HG03575 (cell line): Measurements from ENCODE around the gene ZSCAN5A.
"Not testable (repeated sequence)": the region's sequence is repeated elsewhere in the genome, so short reads cannot be mapped to it uniquely, and the experiment has no call there.

Source experiments
- ATAC-seq: cut with Tn5 transposase; IDR thresholded peaks from one replicate; pipeline ENCODE4 v1.9.1; 2021; ENCODE audit not compliant: unreplicated experiment, insufficient number of reproducible peaks, low FRiP score; ENCODE audit errors: extremely low read depth

Gene ZSCAN5A

DNA sequence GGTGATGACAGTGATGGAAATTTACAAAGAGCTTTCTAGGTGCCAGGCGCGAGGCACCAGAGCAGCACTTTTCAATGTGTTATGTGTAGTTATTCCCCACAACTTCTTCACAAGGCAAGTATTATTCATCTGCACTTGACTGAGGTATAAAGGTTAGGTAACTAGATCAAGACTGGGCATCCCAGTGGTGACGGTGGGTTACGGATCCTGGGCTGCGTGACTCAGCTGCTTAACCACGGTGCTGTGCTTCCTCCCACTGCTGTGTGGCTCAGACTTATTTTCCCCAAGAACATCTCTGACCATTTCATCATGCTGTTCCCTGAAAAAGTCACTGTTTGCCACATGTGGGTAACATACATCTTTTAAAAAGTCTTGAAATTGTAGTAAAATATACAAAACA, 22.8 kb downstream of the ZSCAN5A start:
- no peak for ATAC-seq

DNA sequence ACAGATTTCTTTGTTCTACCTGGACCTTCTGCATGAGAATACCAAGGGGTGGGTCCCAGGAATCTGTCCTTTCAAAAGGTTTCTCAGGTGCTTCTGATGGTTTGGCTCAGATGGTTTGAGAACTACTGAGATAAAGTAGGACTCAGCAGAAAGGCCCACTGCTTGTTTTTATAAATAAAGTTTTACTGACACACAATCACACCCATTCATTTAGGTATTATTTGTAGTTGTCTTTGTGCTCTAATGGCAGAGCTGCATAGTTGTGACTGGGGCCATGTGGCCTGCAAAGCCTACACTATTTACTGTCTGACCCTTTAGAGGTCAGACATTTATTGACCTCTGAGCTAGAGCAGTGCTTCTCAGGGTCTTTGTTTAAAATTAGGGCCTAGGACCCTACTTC, 24.5 kb downstream of the ZSCAN5A start:
- no peak for ATAC-seq

DNA sequence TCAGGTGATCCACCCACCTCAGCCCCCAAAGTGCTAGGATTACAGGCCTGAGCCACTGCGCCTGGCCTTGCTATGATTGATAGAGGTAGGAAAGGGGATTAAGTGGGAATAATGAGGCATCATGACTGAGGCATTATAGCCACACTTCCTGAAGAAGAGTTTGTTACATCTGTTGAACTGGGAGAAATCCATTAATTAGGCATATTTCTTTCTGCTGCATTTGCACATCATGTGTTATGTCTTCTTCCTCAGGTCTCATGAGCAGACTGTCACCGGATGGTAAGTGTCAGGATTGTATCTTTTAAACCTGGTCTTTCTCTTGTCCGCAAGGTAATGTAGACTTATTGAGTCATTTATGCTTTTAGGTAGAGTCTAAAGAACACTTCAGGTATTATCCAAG, 29.9 kb downstream of the ZSCAN5A start:
- ATAC-seq = no peak

DNA sequence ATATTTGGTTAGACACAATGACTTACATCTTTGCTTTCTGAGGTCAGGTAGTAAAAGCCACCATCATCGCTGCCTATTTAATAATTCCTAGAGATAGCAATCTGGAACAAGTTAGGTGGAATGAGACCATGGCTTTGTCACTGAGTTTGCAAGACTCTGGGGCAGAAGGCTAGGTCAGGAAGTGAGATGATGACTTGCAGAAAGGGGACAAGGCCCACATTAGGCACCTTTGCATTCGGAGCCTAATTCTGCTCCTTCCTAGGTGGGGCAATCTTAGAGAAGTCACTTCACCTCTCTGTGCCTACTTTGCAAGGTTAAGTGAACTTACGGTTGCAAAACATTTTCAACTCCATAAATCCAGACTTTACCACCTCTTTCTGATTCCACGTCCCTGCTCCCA, 31.8 kb downstream of the ZSCAN5A start:
- ATAC-seq = no peak

DNA sequence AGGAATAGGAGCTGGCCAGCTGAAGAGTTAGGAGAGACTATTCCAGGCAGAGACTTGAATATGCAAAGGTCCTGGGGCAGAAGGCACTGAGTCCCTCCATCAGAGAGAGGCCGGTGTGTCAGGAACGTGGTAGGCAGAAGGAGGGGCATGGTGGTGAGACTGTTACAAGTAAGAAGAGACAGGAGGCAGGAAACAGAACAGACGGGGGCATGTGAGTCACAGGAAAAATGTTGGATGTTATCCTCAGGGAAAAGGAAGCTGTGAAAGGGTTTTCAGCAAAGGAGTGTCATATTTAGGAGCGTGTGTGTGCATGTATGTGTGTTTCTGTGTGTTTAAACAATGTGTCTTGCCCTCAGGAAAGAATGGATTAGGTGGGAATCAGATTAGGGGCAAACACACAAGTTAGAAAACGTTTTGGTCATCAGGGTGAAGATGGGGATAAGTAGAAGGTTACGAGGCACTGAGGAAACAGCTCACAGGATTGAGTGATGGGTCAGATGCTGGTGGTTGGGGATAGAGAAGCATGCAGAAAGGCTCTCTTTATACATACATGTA, 41.0 kb downstream of the ZSCAN5A start:
- ATAC-seq = no peak

DNA sequence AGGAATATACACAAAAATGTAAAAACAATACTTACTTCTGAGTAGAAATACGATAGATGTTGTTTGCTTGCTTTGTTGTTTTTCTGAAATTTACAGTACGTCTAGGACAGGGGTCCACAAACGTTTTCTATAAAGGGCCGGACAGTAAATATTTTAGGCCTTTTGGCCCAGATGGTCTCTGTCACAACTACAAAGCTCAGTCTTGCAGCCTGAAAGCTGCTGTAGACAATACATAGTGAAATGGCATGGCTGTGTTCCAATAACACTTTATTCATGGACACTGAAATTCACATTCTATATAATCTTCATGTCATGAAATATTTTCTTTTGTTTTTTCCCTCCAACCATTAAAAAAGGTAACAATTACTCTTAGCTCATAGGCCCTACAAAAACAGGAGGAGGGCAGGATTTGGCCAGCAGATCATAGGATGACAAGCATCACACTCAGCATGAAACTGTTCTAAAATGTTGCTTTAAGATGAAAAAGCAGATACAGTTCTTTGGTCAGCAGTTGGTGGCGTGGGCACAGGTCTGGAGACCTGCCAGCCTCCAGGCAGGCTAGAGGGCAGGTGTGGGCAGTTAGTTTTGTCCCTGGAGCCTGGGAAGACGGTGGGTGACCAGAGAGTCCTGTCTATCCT, 42.4 kb downstream of the ZSCAN5A start, which contains the start of gene EDDM13:
Gene EDDM13 (plus strand): TSS at position 588 of the 638 bp plus-strand sequence. CDS start 87 bp downstream, outside the sequence.
- ATAC-seq = no peak

DNA sequence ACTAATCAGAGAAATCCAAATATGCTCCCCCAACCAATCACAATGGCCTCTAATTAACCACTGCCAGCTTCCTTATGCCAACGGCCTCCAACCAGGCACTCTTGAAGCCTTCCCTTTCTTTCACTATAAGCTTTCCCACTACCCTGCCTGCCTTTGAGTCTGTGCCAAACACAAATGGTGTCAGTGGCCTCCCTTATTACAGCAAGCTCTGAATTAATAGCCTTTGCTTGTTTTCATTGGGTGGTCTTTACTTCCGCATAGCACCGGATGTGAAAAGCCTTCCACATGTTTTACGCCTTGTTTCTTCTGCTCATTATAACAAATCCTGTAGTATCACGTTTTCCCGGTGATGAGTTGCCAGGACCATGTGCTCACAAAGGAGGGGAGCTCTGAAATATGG, 43.5 kb downstream of the ZSCAN5A start:
- ATAC-seq = no peak

DNA sequence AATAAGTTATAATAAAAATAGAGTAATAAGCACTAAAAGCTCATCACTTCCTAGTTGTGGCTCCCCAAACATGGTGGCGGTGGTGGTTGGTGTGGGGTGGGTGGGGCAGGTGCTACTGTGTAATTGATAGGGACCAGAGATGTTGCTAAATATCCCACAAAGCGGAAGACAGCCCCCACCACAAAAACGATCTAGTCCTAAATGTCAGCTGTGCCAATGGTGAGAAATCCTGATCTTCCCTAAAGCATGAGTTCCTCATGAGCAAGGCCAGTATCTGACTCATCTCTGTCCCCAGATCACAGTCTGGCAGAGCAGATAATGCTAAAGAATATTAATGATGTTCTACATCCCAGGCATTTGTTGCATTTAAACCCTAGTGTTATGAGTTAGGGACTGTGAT, 44.0 kb downstream of the ZSCAN5A start:
- no peak for ATAC-seq

DNA sequence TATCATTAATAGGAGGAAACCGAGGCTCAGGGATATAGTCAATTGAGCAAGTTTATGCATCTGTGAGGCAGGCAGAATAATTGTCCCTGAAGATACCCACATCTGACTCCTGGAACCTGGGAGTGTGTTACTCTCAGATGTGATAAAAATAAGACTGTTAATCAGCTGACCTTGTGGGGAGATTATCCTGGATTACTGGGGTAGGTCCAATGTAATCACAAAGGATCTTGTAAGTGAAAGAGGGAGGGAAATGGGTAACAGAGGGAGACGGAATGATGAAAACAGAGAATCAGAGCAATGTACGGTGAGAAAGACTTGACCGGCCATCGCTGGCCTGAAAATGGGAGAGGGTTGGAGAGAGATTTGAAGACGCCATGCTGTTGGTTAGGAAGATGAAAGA, 45.3 kb downstream of the ZSCAN5A start:
- ATAC-seq = no peak

DNA sequence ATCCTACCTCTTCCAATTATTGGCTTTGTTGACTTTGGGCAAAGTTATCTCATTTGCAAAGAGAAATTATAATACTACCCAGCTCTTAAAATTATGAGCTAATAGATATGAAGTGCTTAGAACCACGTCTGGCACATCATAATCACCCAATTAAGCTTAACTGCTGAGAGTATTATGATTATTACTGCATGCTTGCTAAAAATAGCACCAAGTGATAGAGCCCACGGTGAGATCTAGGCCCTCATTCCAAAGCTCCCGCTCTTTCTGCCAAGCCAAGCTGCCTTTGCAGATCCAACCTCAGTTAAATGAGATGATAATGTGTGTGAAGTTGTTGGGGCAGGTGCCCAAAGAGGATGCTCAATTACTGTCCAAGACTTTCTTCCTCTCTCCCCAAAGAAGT, 48.6 kb downstream of the ZSCAN5A start:
- ATAC-seq = no peak

DNA sequence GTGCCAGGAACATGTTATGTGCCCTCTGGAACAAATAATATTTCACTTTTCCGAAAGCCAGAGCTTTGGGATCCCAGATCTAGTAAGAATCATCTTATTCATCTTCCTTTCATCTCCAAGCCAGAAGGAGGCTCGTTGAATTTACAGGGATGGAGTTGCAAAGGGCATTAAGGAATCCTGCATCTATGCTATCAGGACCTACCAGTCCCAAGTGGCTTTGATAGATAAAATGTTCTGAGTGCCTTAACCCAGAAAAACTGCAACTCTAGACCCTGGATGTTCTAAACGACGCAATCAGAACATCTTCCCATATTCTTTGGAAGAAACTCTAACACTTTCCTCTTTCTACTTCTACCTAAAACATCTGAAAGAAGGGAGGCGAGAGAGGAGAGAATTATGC, 51.3 kb downstream of the ZSCAN5A start:
- no peak for ATAC-seq

DNA sequence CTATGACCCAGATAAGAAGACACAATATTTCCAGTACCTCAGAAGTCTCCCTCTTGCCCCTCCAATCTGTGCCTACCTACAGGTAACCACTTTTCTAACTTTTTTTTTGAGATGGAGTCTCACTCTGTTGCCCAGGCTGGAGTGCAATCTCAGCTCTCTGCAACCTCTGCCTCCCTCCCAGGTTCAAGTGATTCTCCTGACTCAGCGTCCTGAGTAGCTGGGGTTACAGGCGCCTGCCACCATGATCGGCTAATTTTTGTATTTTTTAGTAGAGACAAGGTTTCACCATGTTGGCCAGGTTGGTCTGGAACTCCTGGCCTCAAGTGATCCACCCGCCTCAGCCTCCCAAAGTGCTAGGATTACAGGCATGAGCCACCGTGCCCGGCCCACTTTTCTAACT, 52.7 kb downstream of the ZSCAN5A start:
- not testable (repeated sequence) for ATAC-seq

DNA sequence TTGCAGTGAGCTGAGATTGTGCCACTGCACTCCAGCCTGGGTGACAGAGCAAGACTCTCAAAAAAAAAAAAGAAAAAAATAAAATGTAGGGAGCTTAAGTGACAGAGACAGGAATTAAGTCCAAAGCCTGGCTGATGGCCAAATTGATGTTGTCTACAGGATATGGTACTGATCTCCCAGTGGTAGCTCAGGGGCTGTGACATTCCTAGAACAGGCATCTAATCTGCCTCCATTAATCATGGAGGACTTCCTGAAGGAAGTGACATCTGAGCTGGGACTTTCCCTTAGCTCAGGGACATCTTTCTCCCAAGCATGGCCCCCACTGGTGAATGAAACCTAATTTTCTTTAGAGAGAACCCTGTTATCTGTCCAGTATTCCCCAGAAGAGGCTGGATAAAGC, 53.5 kb downstream of the ZSCAN5A start:
- no peak for ATAC-seq

DNA sequence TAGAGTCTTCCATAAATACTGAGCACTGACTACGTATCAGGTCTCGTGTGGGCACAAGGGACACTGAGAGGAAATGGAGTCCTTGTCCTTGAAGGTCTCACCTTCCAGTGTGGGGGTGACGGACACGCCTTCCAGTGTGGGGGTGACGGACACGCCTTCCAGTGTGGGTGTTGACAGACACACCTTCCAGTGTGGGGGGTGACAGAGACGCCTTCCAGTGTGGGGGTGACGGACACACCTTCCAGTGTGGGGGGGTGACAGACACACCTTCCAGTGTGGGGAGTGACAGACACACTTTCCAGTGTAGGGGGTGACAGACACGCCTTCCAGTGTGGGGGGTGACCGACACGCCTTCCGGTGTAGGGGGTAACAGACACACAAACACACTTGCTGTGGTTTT, 56.4 kb downstream of the ZSCAN5A start:
- ATAC-seq = no peak

DNA sequence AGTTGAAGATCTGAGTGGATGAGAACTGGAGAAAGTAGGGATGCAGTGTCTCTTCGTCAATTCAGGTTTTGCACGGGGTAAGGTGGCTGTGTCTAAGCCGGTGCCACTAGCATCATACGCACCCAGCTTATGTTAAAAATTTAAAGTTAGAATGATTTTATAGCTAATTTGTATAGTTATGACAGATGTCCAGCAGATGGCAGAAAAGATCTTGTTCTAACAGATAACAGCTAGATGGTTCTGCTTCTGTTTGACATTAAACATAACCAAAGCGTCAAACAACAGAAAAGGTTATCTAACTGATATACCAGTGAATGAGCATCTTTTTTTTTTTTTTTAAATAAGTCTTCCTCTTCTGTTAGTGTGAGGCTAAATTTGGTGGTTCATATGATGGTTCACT, 60.9 kb downstream of the ZSCAN5A start:
- ATAC-seq = no peak

DNA sequence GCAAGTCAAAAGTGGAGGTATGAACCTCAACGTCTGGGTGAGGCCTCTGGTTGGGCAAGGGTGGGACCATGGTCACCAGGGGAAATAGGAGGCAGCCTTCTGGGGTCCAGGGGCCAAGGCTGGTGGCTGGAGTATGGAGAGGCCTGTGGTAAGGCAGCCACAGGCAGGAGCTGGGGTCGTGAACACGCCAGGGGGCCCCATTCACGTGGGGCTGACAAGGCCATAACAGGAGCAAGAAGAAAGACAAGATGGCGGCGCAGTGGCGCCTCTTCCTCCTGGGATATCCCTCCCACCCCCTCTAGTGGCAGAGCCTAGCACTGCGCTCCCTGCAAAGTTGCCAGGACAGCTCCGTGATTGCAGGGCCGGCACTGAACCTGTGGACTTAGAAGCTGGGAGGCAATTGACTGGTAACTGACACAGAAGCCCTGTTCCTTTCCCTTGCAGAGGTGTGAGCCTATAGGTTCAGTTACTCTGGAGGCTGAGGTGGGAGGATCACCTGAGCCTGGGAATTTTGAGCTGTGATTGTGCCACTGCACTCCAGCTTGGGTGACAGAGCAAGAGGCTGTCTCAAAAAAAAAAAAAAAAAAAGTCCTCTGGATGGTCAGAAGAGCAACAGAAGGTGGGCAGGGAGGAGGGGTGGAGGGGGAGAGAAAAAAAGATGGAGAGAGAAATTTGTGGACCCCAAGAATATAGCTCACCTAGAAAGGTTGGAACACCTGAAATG, 61.8 kb downstream of the ZSCAN5A start:
- no peak for ATAC-seq

DNA sequence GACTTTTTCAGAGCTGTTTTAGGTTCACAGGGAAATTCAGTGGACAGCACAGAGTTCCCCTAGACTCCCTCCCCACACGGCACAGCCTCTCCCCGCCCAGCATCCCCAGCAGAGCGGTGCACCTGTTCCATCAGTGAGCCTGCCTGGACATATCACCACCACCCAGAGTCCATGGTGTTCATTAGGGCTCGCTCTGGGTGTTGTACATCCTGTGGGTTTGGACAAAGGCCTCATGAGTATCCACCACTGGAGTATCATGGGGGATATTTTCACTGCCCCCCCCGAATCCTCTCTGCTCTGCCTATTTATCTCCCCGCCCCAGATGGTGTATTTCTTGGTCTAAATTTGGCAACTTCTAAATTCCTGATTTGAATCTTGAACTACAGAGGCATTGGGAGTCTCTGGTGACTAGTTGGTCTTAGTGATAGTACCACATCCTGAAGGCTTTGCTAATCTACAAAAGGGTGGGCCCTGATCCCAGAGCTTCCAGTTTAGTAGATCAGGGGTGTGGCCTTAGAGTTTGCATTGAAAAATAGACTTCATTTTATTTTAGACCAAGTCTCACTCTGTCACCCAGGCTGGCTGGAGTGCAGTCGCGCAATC, 65.8 kb downstream of the ZSCAN5A start:
- ATAC-seq = not testable (repeated sequence)

DNA sequence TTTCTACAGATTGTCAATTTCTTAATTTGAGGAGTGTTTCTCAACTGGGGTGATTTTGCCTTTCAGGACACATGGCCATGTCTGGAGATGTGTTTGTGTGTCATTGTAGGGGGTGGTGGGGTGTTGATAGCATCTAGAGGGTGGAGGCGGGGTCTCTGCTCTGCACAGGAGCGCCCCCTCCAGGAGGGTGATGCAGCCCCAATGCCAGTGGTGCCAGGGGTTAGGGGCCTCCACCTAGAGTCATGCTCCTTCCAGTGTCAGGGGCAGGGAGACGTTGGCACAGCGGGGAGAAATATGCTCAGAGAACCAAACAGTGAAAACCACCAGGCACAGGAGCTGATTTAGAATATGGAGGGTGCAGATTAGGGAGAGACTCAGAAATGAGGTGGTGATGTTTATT, 68.9 kb downstream of the ZSCAN5A start:
- not testable (repeated sequence) for ATAC-seq

DNA sequence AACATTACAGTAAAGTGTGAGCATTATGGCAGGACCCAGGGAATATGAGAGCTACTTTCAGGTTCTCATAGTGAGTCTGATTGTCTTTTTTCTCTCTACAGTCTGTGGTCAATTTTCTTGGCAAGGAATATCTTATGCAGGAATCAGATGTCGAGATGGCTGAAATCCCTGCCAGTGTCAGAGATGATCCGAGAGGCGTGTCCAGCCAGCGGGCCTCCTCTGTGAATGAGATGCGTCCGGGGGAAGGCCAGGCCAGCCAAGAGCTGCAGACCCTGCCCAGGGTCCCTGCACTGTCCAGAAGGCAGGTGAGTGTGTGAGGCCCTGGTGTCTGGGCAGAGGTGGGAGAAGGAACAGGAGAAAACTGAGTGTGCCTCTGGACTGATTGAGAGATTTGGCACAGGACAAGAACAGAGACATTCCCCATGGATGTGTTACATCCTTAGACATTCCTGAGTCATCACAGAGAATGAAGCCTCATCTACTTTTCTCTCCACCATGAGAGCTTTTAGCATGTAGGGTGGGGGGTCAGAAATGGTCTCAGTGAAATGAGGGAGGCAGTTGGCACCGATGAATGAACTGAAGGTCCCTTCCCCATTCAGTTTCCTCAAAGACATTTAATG, 69.4 kb downstream of the ZSCAN5A start:
- ATAC-seq = no peak

DNA sequence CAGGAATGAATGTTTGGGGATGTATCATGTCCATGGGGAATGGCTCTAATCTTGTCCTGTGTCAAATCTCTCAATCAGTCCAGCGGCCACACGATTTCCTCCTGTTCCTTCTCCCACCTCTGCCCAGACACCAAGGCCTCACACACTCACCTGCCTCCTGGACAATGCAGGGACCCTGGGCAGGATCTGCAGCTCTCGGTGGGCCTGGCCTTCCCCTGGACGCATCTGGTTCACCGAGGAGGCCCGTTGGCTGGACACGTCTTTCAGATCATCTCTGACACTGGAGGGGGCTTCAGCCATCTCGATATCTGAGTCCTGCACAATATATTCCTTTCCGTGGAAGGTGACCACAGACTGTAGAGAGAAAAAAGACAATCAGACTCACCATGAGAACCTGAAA, 91.2 kb downstream of the ZSCAN5A start:
- ATAC-seq = no peak
